Measurements from ENCODE around the gene SORL1.
"Not testable (repeated sequence)": the region's sequence is repeated elsewhere in the genome, so short reads cannot be mapped to it uniquely, and the experiment has no call there.

SORL1 gene

GRCh38 chr11:121451986-121452608 is at the start of gene SORL1:
TSS of gene SORL1 (plus strand) at chr11:121452314. CDS start at chr11:121452332, 18 bp downstream.
- DNase-seq (ENCODE audit: low read depth): no peak

- no peak for DNase-seq (ENCODE audit: low read depth)
These were observed 46.5 kb upstream of the SORL1 start for GRCh38 chr11:121405646-121406045.

- no peak for DNase-seq (ENCODE audit: low read depth)
These were observed 45.8 kb upstream of the SORL1 start for GRCh38 chr11:121406291-121406690.

- no peak for DNase-seq (ENCODE audit: low read depth)
These were observed 43.3 kb upstream of the SORL1 start for GRCh38 chr11:121408830-121409229.

GRCh38 chr11:121410041-121410440 is 42.1 kb upstream of the SORL1 start:
- not testable (repeated sequence) for DNase-seq (ENCODE audit: low read depth)

- DNase-seq (ENCODE audit: low read depth): not testable (repeated sequence)
These were observed 40.8 kb upstream of the SORL1 start for GRCh38 chr11:121411330-121411729.

GRCh38 chr11:121412000-121412587 is 40.0 kb upstream of the SORL1 start:
- DNase-seq (ENCODE audit: low read depth): no peak

GRCh38 chr11:121412711-121413415 is 39.3 kb upstream of the SORL1 start:
- no peak for DNase-seq (ENCODE audit: low read depth)

GRCh38 chr11:121414141-121414913 is 37.8 kb upstream of the SORL1 start:
- no peak for DNase-seq (ENCODE audit: low read depth)

- no peak for DNase-seq (ENCODE audit: low read depth)
These were observed 36.3 kb upstream of the SORL1 start for GRCh38 chr11:121415856-121416255.

- peak; percentile 93 for DNase-seq (ENCODE audit: low read depth)
These were observed 35.0 kb upstream of the SORL1 start for GRCh38 chr11:121417055-121417551.

GRCh38 chr11:121417607-121418006 is 34.5 kb upstream of the SORL1 start:
- DNase-seq (ENCODE audit: low read depth): no peak

- no peak for DNase-seq (ENCODE audit: low read depth)
These were observed 33.4 kb upstream of the SORL1 start for GRCh38 chr11:121418625-121419114.

GRCh38 chr11:121419836-121420235 is 32.3 kb upstream of the SORL1 start:
- DNase-seq (ENCODE audit: low read depth): no peak

GRCh38 chr11:121420398-121420797 is 31.7 kb upstream of the SORL1 start:
- no peak for DNase-seq (ENCODE audit: low read depth)

- DNase-seq (ENCODE audit: low read depth): no peak
These were observed 30.8 kb upstream of the SORL1 start for GRCh38 chr11:121421149-121421901.

GRCh38 chr11:121422675-121423074 is 29.4 kb upstream of the SORL1 start:
- DNase-seq (ENCODE audit: low read depth): no peak

- no peak for DNase-seq (ENCODE audit: low read depth)
These were observed 26.3 kb upstream of the SORL1 start for GRCh38 chr11:121425828-121426227.

- DNase-seq (ENCODE audit: low read depth): no peak
These were observed 25.4 kb upstream of the SORL1 start for GRCh38 chr11:121426476-121427399.

GRCh38 chr11:121427400-121427744 is 24.7 kb upstream of the SORL1 start:
- DNase-seq (ENCODE audit: low read depth): no peak

All from stromal cell of bone marrow (primary cell).